Endothelial cell (in vitro differentiated cells): Measurements from ENCODE around the gene NOS3. TPM values are rescaled to one million over a fixed set of nuclear protein-coding genes. Genes with fewer than 3 reads are reported as not detected.

ENCODE experiments used
- DNase-seq: peaks from one replicate; pipeline ENCODE4 v3.0.0; 2021; ENCODE audit warnings: low spot score
- H3K27ac Mint-ChIP-seq: one replicate; pipeline ENCODE4 v1.8.0; 2021; ENCODE audit warnings: mixed read lengths, inconsistent platforms; ENCODE audit not compliant: unreplicated experiment
- H3K27me3 Mint-ChIP-seq: one replicate; pipeline ENCODE4 v1.8.0; 2021; ENCODE audit warnings: mild to moderate bottlenecking, moderate library complexity, mixed read lengths, inconsistent platforms; ENCODE audit not compliant: unreplicated experiment
- H3K36me3 Mint-ChIP-seq: one replicate; pipeline ENCODE4 v1.8.0; 2021; ENCODE audit warnings: mild to moderate bottlenecking, low read depth, mixed read lengths, inconsistent platforms; ENCODE audit not compliant: unreplicated experiment
- H3K4me1 Mint-ChIP-seq: one replicate; pipeline ENCODE4 v1.8.0; 2021; ENCODE audit warnings: mild to moderate bottlenecking, mixed read lengths, inconsistent platforms; ENCODE audit not compliant: unreplicated experiment
- H3K4me3 Mint-ChIP-seq: one replicate; pipeline ENCODE4 v1.8.0; 2021; ENCODE audit warnings: mild to moderate bottlenecking, mixed read lengths, inconsistent platforms; ENCODE audit not compliant: unreplicated experiment
- H3K9me3 Mint-ChIP-seq: one replicate; pipeline ENCODE4 v1.8.0; 2021; ENCODE audit warnings: mixed read lengths, inconsistent platforms; ENCODE audit not compliant: unreplicated experiment
- CTCF ChIP-seq: fragments of 200-600 bp; sonication (generic); IDR thresholded peaks from one replicate; pipeline ENCODE4 v1.5.0; 2021; ENCODE audit warnings: antibody characterized with exemption; ENCODE audit not compliant: unreplicated experiment
- total RNA-seq: library from RNA; stranded (reverse); fragmentation: NEBNext Ultra II Directional; extraction: Animal tissue kit (Norgen Biotek cat#: 25700); gene quantifications from one replicate; pipeline ENCODE4 v1.2.1, GENCODE V29; 2021; ENCODE audit not compliant: unreplicated experiment

Gene NOS3
- total RNA-seq, 1 donor from 2014 or later: 102 TPM

GRCh38 chr7:151005566-151005965, 14.7 kb downstream of the NOS3 start:
- Mint-ChIP-seq H3K9me3 (peaks cover 6% of the 10 kb centered on the region), H3K27ac (no peak overlapping the region), H3K4me1 (peaks cover 25% of the 10 kb centered on the region), H3K36me3 (peaks cover 48% of the 10 kb centered on the region), H3K27me3 (peaks cover 16% of the 10 kb centered on the region), H3K4me3 (peak overlapping the region; percentile 42)
- DNase-seq: no peak
- no peak for TF ChIP-seq CTCF

GRCh38 chr7:151006590-151007300, 15.9 kb downstream of the NOS3 start:
- Mint-ChIP-seq H3K27me3 (peaks cover 15% of the 10 kb centered on the region), H3K9me3 (peaks cover 6% of the 10 kb centered on the region), H3K36me3 (peaks cover 47% of the 10 kb centered on the region), H3K27ac (no peak overlapping the region), H3K4me3 (no peak overlapping the region), H3K4me1 (peaks cover 33% of the 10 kb centered on the region)
- DNase-seq: no peak
- TF ChIP-seq CTCF: no peak

GRCh38 chr7:151007469-151007898, 16.7 kb downstream of the NOS3 start:
- TF ChIP-seq CTCF: no peak
- H3K27me3 Mint-ChIP-seq: peaks cover 22% of the 10 kb centered on the region

GRCh38 chr7:151008143-151008510, 17.3 kb downstream of the NOS3 start:
- peak overlapping the region; percentile 78 for H3K27ac Mint-ChIP-seq
- H3K27me3 Mint-ChIP-seq: peaks cover 25% of the 10 kb centered on the region
- no peak for DNase-seq
- H3K4me1 Mint-ChIP-seq: peaks cover 46% of the 10 kb centered on the region
- peaks cover 6% of the 10 kb centered on the region for H3K9me3 Mint-ChIP-seq
- H3K36me3 Mint-ChIP-seq: peaks cover 48% of the 10 kb centered on the region
- no peak for TF ChIP-seq CTCF
- H3K4me3 Mint-ChIP-seq: peak overlapping the region; percentile 69

More at GRCh38 chr7:151007469-151007898, 16.7 kb downstream of the NOS3 start:
- H3K4me1 Mint-ChIP-seq: peaks cover 41% of the 10 kb centered on the region
- peaks cover 48% of the 10 kb centered on the region for H3K36me3 Mint-ChIP-seq
- H3K9me3 Mint-ChIP-seq: peaks cover 6% of the 10 kb centered on the region
- no peak overlapping the region for H3K27ac Mint-ChIP-seq
- no peak for DNase-seq
- peak overlapping the region; percentile 25 for H3K4me3 Mint-ChIP-seq
